ENCODE results near the gene SLC16A5. TPM values are rescaled to one million over a fixed set of nuclear protein-coding genes. Genes with fewer than 3 reads are reported as not detected.
A peak's percentile ranks its signal among the peaks of the same experiment; 100 is the strongest.
"Not testable (repeated sequence)": the region's sequence is repeated elsewhere in the genome, so short reads cannot be mapped to it uniquely, and the experiment has no call there.

Gene SLC16A5
- 4.4 TPM for total RNA-seq
- 10 to 100 TPM in 2 of 8 donors, 1 to 10 TPM in 6; 7.8 to 12.7 (median 8.4) TPM for polyA plus RNA-seq (ENCODE audit: insufficient read depth in 1 of 8, insufficient read length in 8 of 8, low replicate concordance in 1 of 8)
- long read RNA-seq, donor 1, result 0 reads
- long read RNA-seq, donor 2, result 0 reads
- long read RNA-seq, donor 3, result 0 reads
- long read RNA-seq, donor 4, partial matches to known transcripts, result 0 of 1 reads
- long read RNA-seq, donor 4, other reads (novel, unspliced or antisense), result 0 of 1 reads
- long read RNA-seq, donor 5, partial matches to known transcripts, result 0 of 3 reads
- long read RNA-seq, donor 5, other reads (novel, unspliced or antisense), result 0 of 3 reads
- long read RNA-seq, donor 6, result 0 reads
- long read RNA-seq, donor 7, partial matches to known transcripts, result 0 of 2 reads
- long read RNA-seq, donor 7, other reads (novel, unspliced or antisense), result 0 of 2 reads
- long read RNA-seq, donor 8, result 0 reads
- long read RNA-seq, donor 9, result 0 reads
- long read RNA-seq, donor 10, partial matches to known transcripts, result 8 of 8 reads
- long read RNA-seq, donor 10, other reads (novel, unspliced or antisense), result 0 of 8 reads
- long read RNA-seq, donor 11, result 0 reads

- peak; percentile 92 for DNase-seq
- H3K4me3 ChIP-seq (ENCODE audit: low read length), result peak within 1 kb of the TSS; percentile 69
- H3K9me3 ChIP-seq (replicated peaks; ENCODE audit: control insufficient read depth, low read depth, low read length), result no peaks in the 10 kb centered on the region
- H3K36me3 ChIP-seq (ENCODE audit: control insufficient read depth, insufficient read depth, low read length), result no peaks in the 10 kb centered on the region
- under 1% methylated on average over 58 of the region's 69 CpGs for WGBS (ENCODE audit: insufficient coverage)
- H3K27me3 ChIP-seq (ENCODE audit: control insufficient read depth, insufficient read depth, low read length), result no peaks in the 10 kb centered on the region
- H3K4me1 ChIP-seq (ENCODE audit: control insufficient read depth, insufficient read depth, low read length), result peaks cover 40% of the 10 kb centered on the region
- peak within 1 kb of the TSS; percentile 88 for H3K27ac ChIP-seq (ENCODE audit: low read length)
These were observed at the start of gene SLC16A5 for GRCh38 chr17:75087558-75088453. SLC16A5 (plus strand) TSS chr17:75087954; CDS start chr17:75093637, 5,683 bp downstream.

DNA sequence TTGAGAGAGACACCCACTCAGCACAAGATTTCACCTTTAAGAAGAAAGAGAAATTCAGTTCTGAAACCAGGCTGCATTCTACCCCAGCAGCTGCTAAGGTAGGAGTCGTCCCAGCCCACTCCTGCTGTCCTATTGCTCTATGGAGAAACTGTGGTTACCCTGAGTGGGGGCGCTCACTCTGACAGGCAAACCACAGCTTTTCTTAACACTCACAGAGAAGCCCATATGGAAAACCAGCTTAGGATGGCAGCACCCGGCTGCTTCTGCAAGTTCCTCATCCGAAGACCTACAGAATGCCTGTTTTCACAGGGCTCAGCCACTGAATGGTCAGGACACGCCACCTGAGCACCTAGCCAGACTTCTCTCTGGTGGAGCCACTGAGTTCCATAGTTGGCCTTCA is 48.5 kb upstream of the SLC16A5 start:
- Histone ChIP-seq H3K27ac (ENCODE audit: low read length) (no peak overlapping the region), H3K4me1 (ENCODE audit: control insufficient read depth, insufficient read depth, low read length) (peaks cover 20% of the 10 kb centered on the region), H3K27me3 (ENCODE audit: control insufficient read depth, insufficient read depth, low read length) (no peaks in the 10 kb centered on the region), H3K36me3 (ENCODE audit: control insufficient read depth, insufficient read depth, low read length) (peaks cover 42% of the 10 kb centered on the region), H3K9me3 (replicated peaks; ENCODE audit: control insufficient read depth, low read depth, low read length) (no peaks in the 10 kb centered on the region), H3K4me3 (ENCODE audit: low read length) (no peak overlapping the region)
- no peak for DNase-seq
- WGBS (ENCODE audit: insufficient coverage), result 93% methylated on average over 5 of the region's 5 CpGs

DNA sequence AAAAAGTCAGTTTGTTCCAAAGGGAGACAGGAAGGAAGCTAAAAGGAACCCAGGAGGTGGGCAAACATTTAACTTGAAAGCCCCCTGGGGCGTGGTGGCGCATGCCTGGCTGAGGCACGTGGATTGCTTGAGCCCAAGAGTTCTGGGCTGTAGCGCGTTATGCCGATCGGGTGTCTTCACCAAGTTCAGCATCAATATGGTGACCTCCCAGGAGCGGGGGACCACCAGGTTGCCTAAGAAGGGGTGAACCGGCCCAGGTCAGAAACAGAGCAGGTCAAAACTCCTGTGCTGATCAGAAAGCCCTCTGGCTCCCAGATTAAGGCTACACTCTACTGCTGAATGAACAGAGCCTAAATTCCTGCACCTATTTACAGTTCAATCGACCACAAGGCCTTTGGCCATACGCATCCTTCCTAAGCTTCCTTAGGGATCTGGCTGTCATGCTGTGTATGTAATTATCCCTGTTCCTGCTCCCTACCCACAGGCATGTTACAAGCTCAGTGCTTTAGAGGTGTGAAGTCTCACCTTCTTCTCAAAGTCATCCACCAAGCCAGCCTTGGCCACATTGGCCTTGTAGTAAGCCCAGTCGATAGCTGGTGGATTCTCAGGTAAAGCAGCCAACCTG is 46.0 kb upstream of the SLC16A5 start:
- H3K4me3 ChIP-seq (ENCODE audit: low read length), result no peak overlapping the region
- H3K4me1 ChIP-seq (ENCODE audit: control insufficient read depth, insufficient read depth, low read length), result peaks cover 2% of the 10 kb centered on the region
- no peak overlapping the region for H3K27ac ChIP-seq (ENCODE audit: low read length)
- no peak for DNase-seq
- no peaks in the 10 kb centered on the region for H3K27me3 ChIP-seq (ENCODE audit: control insufficient read depth, insufficient read depth, low read length)
- no peaks in the 10 kb centered on the region for H3K9me3 ChIP-seq (replicated peaks; ENCODE audit: control insufficient read depth, low read depth, low read length)
- 88% methylated on average over 9 of the region's 12 CpGs for WGBS (ENCODE audit: insufficient coverage)
- peaks cover 42% of the 10 kb centered on the region for H3K36me3 ChIP-seq (ENCODE audit: control insufficient read depth, insufficient read depth, low read length)

DNA sequence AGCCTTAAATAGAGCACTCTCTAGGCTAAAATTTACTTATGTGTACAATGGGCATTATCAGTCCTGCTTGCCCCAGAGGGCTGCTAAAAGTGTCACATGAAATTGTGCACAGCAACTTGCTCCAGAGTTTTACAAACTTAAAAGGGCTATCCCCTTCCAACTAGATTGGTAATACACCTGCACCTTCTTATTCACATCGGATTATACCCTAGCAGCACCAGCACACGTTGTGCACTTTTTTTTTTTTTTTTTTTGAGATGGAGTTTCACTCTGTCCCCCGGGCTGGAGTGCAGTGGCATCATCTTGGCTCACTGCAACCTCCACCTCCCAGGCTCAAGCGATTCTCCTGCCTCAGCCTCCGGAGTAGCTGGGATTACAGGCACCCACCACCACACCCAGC is 44.0 kb upstream of the SLC16A5 start:
- H3K4me1 ChIP-seq (ENCODE audit: control insufficient read depth, insufficient read depth, low read length); H3K9me3 ChIP-seq (replicated peaks; ENCODE audit: control insufficient read depth, low read depth, low read length); DNase-seq; H3K4me3 ChIP-seq (ENCODE audit: low read length); H3K27ac ChIP-seq (ENCODE audit: low read length); H3K27me3 ChIP-seq (ENCODE audit: control insufficient read depth, insufficient read depth, low read length): not testable (repeated sequence)
- 80% methylated on average over 1 of the region's 5 CpGs for WGBS (ENCODE audit: insufficient coverage)
- peaks cover 36% of the 10 kb centered on the region for H3K36me3 ChIP-seq (ENCODE audit: control insufficient read depth, insufficient read depth, low read length)

DNA sequence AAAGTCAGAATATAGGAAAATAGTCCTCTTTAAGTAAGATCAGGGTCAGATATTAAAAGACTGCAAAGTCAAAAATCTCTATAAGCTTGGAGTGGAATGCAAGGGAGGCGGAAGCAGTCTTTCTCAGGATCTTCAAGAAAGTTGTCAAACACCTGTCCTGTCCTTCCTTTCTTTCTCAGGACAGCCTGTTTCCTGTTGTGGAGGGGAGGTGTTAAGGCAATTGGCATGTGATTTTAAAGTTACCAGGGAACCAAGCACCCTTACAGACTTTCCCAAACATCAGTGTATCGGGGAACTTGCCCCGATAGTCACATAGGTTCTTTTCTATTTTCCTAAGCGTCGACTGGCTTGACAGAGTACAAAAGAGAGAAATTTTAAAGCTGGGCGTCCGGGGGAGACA is 43.0 kb upstream of the SLC16A5 start:
- Histone ChIP-seq H3K4me1 (ENCODE audit: control insufficient read depth, insufficient read depth, low read length) (peaks cover 12% of the 10 kb centered on the region), H3K9me3 (replicated peaks; ENCODE audit: control insufficient read depth, low read depth, low read length) (no peaks in the 10 kb centered on the region), H3K4me3 (ENCODE audit: low read length) (no peak overlapping the region), H3K27ac (ENCODE audit: low read length) (no peak overlapping the region), H3K27me3 (ENCODE audit: control insufficient read depth, insufficient read depth, low read length) (no peaks in the 10 kb centered on the region), H3K36me3 (ENCODE audit: control insufficient read depth, insufficient read depth, low read length) (peaks cover 35% of the 10 kb centered on the region)
- no CpG with 5 or more reads among the region's 7 CpGs for WGBS (ENCODE audit: insufficient coverage)
- no peak for DNase-seq

GRCh38 chr17:75045946-75046406 is 41.8 kb upstream of the SLC16A5 start:
- H3K36me3 ChIP-seq (ENCODE audit: control insufficient read depth, insufficient read depth, low read length), result peaks cover 27% of the 10 kb centered on the region
- H3K4me3 ChIP-seq (ENCODE audit: low read length), result peak overlapping the region; percentile 100
- not testable (repeated sequence) for H3K9me3 ChIP-seq (replicated peaks; ENCODE audit: control insufficient read depth, low read depth, low read length); DNase-seq; H3K27me3 ChIP-seq (ENCODE audit: control insufficient read depth, insufficient read depth, low read length)
- WGBS (ENCODE audit: insufficient coverage), result 0% methylated on average over 13 of the region's 25 CpGs
- peaks cover 12% of the 10 kb centered on the region for H3K4me1 ChIP-seq (ENCODE audit: control insufficient read depth, insufficient read depth, low read length)
- peak overlapping the region; percentile 99 for H3K27ac ChIP-seq (ENCODE audit: low read length)

DNA sequence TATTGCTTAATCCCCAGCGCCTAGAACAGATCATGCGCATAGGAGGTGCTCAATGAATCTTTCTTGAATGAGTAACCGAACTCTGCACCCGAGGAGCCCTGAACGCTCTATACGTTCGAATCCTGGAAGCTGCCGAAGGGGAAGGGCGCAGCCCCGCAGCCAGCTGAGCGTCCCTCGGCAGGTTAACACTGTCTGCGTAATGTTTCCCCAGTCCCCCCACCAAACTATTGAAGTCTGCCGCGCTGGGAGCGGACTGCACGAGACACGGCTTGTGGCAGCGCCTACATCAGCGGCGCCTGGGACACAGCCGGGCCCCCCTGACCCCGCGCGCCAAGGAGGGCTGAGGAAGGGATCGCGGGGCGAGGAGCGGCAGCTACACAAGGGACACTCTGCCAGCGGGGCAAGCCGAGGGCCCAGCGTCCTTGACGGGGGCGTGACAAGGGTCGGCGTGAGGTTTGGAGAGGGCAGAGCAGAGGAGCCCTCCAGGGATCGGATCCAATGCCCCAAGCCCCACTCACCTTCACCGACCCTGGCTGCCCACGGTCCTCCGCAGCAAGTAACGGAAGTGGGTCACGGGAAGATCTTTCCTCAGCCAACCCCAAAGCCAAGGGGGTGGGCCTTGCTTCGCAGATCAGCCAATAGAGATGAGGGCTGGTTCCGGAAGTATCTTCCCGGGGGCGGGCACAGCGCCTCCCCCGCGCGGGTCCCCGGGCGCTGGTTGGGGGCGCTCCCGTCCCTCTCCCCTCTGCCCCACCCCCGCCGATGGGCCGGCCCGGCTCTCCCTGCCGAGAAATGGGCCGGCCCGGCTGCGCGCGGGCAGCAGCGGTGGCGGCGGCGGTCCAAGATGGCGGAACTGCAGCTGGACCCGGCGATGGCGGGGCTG is 41.1 kb upstream of the SLC16A5 start, which contains the start of the genes ATP5PD and KCTD2:
ATP5PD (minus strand) TSS at position 563 of the 883 bp plus-strand sequence. CDS start 4,319 bp downstream, outside the sequence.
KCTD2 (plus strand) TSS at position 819 of the 883 bp plus-strand sequence; CDS start at position 845, 26 bp downstream.
- WGBS (ENCODE audit: insufficient coverage), result under 1% methylated on average over 58 of the region's 72 CpGs

DNA sequence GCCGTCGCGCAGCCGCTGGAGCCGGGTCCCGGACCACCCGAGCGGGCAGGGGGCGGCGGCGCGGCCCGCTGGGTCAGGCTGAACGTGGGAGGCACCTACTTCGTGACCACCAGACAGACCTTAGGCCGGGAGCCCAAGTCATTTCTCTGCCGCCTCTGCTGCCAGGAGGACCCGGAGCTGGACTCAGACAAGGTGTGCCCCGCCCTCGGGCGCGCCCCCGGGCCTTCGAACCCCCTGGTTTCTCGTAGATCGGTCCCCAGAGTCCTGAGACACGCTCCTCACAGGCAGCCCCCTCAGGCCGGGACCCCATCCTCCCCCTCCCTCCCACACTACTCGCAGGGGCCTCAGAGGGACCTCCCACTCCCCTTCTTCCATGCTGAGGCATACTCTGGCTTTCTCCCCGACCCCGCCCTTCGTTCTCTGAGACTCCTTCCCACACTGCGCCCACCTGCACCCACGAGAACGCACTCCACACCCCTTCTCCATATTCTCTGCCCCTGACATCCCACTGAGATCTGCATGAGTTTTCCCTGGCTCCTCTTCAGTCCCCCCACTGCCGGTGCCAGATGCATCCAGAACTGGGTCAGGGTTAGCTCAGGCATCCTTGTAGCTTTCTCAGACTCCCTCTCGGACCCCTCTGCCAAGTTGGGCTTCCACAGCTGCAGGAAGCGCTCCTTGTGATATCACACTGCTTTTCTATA is 40.2 kb upstream of the SLC16A5 start:
- 0% methylated on average over 38 of the region's 38 CpGs for WGBS (ENCODE audit: insufficient coverage)
- H3K9me3 ChIP-seq (replicated peaks; ENCODE audit: control insufficient read depth, low read depth, low read length), result no peaks in the 10 kb centered on the region
- H3K27me3 ChIP-seq (ENCODE audit: control insufficient read depth, insufficient read depth, low read length), result no peaks in the 10 kb centered on the region
- peak overlapping the region; percentile 83 for H3K27ac ChIP-seq (ENCODE audit: low read length)
- H3K4me1 ChIP-seq (ENCODE audit: control insufficient read depth, insufficient read depth, low read length), result peaks cover 12% of the 10 kb centered on the region
- DNase-seq, result peak; percentile 70
- H3K36me3 ChIP-seq (ENCODE audit: control insufficient read depth, insufficient read depth, low read length), result peaks cover 20% of the 10 kb centered on the region
- peak overlapping the region; percentile 100 for H3K4me3 ChIP-seq (ENCODE audit: low read length)

More for the DNA sequence above, 41.1 kb upstream of the SLC16A5 start, which contains the start of the genes ATP5PD and KCTD2:
- DNase-seq, result peak; percentile 99
- peak within 1 kb of the TSS; percentile 100 for H3K4me3 ChIP-seq (ENCODE audit: low read length)
- H3K36me3 ChIP-seq (ENCODE audit: control insufficient read depth, insufficient read depth, low read length), result peaks cover 21% of the 10 kb centered on the region
- no peaks in the 10 kb centered on the region for H3K27me3 ChIP-seq (ENCODE audit: control insufficient read depth, insufficient read depth, low read length)
- H3K27ac ChIP-seq (ENCODE audit: low read length), result peak within 1 kb of the TSS; percentile 99
- no peaks in the 10 kb centered on the region for H3K9me3 ChIP-seq (replicated peaks; ENCODE audit: control insufficient read depth, low read depth, low read length)
- peaks cover 12% of the 10 kb centered on the region for H3K4me1 ChIP-seq (ENCODE audit: control insufficient read depth, insufficient read depth, low read length)

Measured in muscle of leg (tissue), 16 donors.